Common myeloid progenitor, CD34-positive (primary cell): Measurements from ENCODE around the gene LIPG.

ENCODE experiments used
- CTCF ChIA-PET: fragments of 350-600 bp; sonication (Branson Sonifier 250); formaldehyde crosslinking; loops from one replicate; lab custom pipeline; 2021; ENCODE audit warnings: antibody characterized with exemption; lab: Charles Lee
- POLR2A ChIA-PET: fragments of 350-600 bp; sonication (Branson Sonifier 250); formaldehyde crosslinking; loops from one replicate; lab custom pipeline; 2021; ENCODE audit warnings: antibody characterized with exemption; lab: Charles Lee
- DNase-seq, 3 donors: peaks; one replicate each; pipeline versions ENCODE4 v3.0.0 to v3.0.0-alpha.2; 2013
- H3K27ac ChIP-seq, 2 experiments: 1 replicate in 1 of 2; 2 replicates in 1 of 2; pipeline ENCODE4 v1.7.0; 2013; ENCODE audit warnings: inconsistent platforms in 2 of 2, low read length in 2 of 2, mild to moderate bottlenecking in 2 of 2, low read depth in 1 of 2, moderate library complexity in 1 of 2; ENCODE audit not compliant: severe bottlenecking in 2 of 2, insufficient read depth in 1 of 2, poor library complexity in 1 of 2
- H3K27me3 ChIP-seq, 5 experiments: replicated peaks in 2 of 5; 1 replicate in 3 of 5; 2 replicates in 2 of 5; pipeline versions ENCODE4 v1.6.1 to v1.7.0; 2013; ENCODE audit warnings: low read length in 4 of 5, mild to moderate bottlenecking in 2 of 5, moderate library complexity in 2 of 5, inconsistent platforms in 1 of 5; ENCODE audit not compliant: insufficient read depth in 5 of 5, control insufficient read depth in 4 of 5
- H3K36me3 ChIP-seq, 4 experiments: 1 replicate in 2 of 4; 2 replicates in 2 of 4; pipeline versions ENCODE4 v1.6.1 to v1.7.0; 2013; ENCODE audit warnings: low read length in 3 of 4, control low read depth in 1 of 4, mild to moderate bottlenecking in 1 of 4; ENCODE audit not compliant: control insufficient read depth in 4 of 4, insufficient read depth in 4 of 4
- H3K4me1 ChIP-seq, 4 experiments: 1 replicate in 3 of 4; 2 replicates in 1 of 4; pipeline versions ENCODE4 v1.6.1 to v1.7.1; 2013; ENCODE audit warnings: low read length in 3 of 4, mild to moderate bottlenecking in 3 of 4, control low read depth in 1 of 4, inconsistent platforms in 1 of 4, moderate library complexity in 1 of 4; ENCODE audit not compliant: control insufficient read depth in 4 of 4, insufficient read depth in 4 of 4; ENCODE audit errors: control extremely low read depth in 1 of 4
- H3K4me3 ChIP-seq, 7 experiments: 1 replicate in 4 of 7; 2 replicates in 3 of 7; pipeline versions ENCODE4 v1.5.1 to v1.7.0; 2013; ENCODE audit warnings: mild to moderate bottlenecking in 7 of 7, low read length in 6 of 7, moderate library complexity in 6 of 7, inconsistent platforms in 2 of 7, low read depth in 2 of 7, control low read depth in 1 of 7; ENCODE audit not compliant: insufficient read depth in 4 of 7, control insufficient read depth in 1 of 7; ENCODE audit errors: extremely low read depth in 1 of 7
- H3K9me3 ChIP-seq, 5 experiments: 1 replicate in 4 of 5; 2 replicates in 1 of 5; pipeline versions ENCODE4 v1.6.1 to v1.7.1; 2013; ENCODE audit warnings: low read length in 4 of 5, mild to moderate bottlenecking in 2 of 5, inconsistent platforms in 1 of 5, low read depth in 1 of 5, moderate library complexity in 1 of 5; ENCODE audit not compliant: control insufficient read depth in 4 of 5, insufficient read depth in 2 of 5; ENCODE audit errors: control extremely low read depth in 1 of 5
- WGBS: methylation state at CpG from one replicate; pipeline ENCODE4 v1.1.5; 2013; ENCODE audit not compliant: insufficient coverage; 5-methylcytosine and 5-hydroxymethylcytosine counted together

Gene LIPG

DNA sequence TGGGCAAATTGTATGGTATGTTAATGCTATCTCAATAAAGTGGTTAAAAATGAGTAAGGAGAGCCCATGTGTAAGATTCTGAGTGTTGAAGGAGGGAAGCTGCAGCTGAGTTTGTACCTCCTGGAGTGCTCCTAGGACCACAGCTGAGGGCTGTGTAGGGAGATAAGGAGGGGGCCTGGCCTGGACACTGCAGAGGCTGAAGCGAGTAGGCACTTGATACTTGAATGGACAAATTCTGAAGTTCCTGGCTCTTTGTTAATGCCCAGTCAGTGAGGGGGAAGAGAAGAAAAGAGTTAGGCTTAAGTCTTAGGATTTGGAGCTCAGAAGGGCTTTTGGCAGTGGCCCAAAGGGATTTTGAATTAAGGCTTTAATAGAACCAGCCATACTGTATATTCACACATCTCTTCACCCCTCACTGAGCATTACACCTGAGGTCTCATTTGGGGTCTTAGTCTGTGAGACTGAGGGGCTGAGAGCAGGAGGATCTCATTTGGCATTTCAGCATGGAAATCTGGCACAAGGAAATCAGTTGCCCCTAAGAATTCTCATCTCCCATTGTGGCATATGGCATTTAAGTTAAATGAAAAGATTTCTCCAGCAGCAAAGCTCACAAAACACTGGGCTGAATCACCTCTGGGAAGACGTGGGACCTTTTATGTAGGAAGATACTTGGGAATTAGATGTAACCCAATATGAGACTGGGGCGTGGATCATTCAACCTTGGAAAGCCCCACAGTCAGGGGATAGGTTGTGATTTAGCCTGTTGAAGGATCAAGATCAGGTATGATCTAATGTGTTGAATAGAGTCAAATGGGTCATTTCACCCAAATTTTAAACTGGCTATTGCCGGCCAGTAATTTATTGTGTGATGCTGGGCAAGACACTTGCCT is 46.8 kb downstream of the LIPG start:
- Histone ChIP-seq H3K36me3 (no peaks in the 10 kb centered on the region), H3K4me3 (no peak overlapping the region), H3K27me3 (peaks cover 0 to 4% (median 0%) of the 10 kb centered on the region in 5 experiments), H3K9me3 (peaks cover 2 to 14% (median 5%) of the 10 kb centered on the region in 5 experiments), H3K27ac (no peak overlapping the region), H3K4me1 (no peaks in the 10 kb centered on the region)
- DNase-seq: no peak
- POLR2A ChIA-PET: interaction anchor here (0.6 kb wide), 1 partner anchor 111 kb away, joined by 3 read pairs; no protein-coding TSS in a partner anchor
- 92% methylated on average over 3 of the region's 4 CpGs for WGBS
- CTCF ChIA-PET: no interaction called here

DNA sequence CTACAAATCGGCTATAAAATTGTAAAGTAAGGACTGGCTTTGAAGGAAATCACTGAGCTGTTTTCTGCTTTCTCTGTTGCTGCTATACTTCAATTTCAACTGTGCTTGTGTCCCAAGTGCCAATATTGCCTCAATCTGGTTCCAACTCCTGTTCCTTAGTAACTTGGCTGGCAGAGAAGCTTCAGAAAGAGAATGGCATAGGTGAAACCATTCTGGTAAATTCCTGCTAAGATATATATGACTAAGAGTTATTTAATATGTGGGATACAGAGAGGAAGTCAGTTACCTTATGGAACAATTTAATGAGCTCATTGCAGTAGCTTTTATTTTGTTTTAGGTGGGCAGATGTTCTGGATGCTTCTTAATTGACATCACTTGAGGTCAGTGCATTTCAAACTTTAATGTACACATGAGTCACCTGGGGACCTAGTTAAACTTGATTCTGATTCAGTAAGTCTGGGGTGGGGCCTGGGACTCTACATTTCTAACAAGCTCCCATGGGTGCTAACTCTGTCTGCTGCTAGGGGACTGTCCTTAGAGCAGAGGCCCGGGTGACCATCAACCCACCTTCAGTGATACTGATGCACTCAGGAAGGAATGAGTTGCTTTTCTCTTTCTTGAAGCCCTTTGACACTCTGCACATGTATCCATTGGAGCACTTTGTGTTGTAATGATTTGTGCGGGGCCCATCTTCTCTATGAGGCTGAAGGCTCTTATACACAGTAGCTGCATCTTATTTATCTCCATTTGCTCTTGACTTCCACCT is 47.6 kb downstream of the LIPG start:
- H3K9me3 ChIP-seq: peaks cover 2 to 14% (median 5%) of the 10 kb centered on the region in 5 experiments
- DNase-seq: no peak
- no peaks in the 10 kb centered on the region for H3K36me3 ChIP-seq
- H3K27ac ChIP-seq: no peak overlapping the region
- WGBS: 100% methylated on average over 2 of the region's 3 CpGs
- H3K27me3 ChIP-seq: peaks cover 0 to 4% (median 0%) of the 10 kb centered on the region in 5 experiments
- H3K4me1 ChIP-seq: no peaks in the 10 kb centered on the region
- H3K4me3 ChIP-seq: no peak overlapping the region
- POLR2A ChIA-PET: interaction anchor here (0.6 kb wide), 1 partner anchor 111 kb away, joined by 3 read pairs; no protein-coding TSS in a partner anchor
- CTCF ChIA-PET: no interaction called here

DNA sequence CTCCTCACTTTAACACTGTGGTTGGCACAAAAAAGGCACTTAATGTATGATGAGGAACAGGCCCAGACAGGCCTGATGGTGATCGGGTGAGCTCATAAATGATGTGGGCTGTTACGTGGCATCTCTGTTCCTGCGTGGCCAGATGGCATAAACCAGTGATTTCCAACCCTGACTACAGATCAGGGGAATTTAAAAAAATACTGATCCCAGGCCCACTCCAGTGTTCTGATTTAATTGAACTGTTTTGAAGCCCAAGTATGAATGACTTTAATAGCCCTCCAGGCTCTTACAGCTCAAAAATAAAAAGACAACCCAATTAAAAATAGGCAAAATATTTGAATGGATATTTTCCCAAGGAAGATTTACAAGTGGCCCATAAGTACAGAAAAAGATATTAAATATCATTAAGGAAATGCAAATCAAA is 48.2 kb downstream of the LIPG start:
- POLR2A ChIA-PET: no interaction called here

DNA sequence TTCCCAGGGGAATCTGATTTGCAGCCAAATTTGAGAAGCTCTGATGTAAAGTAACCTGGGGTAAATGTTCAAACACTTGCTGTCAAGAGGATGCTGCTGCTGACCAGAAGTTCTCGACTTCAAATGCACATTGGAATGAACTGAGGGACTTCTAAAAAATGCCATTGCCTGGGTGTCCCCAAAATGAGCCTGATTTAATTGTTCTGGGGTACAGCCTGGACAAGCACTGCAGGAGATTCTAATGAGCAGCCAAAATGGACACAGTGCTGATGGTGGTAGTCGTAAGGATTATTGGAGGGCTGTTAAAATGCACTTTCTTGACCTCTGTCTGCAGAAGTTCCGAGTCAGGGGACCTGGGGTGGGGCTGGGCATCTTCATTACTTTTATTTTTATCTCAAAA is 49.5 kb downstream of the LIPG start:
- DNase-seq: no peak
- H3K9me3 ChIP-seq: no peaks in the 10 kb centered on the region
- H3K36me3 ChIP-seq: no peaks in the 10 kb centered on the region
- WGBS: 100% methylated on average over 3 of the region's 3 CpGs
- ChIA-PET POLR2A (no interaction called here), CTCF (no interaction called here)
- no peak overlapping the region for H3K27ac ChIP-seq
- H3K4me3 ChIP-seq: no peak overlapping the region
- H3K27me3 ChIP-seq: peaks cover 0 to 4% (median 0%) of the 10 kb centered on the region in 5 experiments
- no peaks in the 10 kb centered on the region for H3K4me1 ChIP-seq

More for the DNA sequence above, 48.2 kb downstream of the LIPG start:
- Histone ChIP-seq H3K27me3 (peaks cover 0 to 4% (median 0%) of the 10 kb centered on the region in 5 experiments), H3K36me3 (no peaks in the 10 kb centered on the region), H3K27ac (no peak overlapping the region), H3K4me3 (no peak overlapping the region), H3K4me1 (no peaks in the 10 kb centered on the region), H3K9me3 (peaks cover 2 to 10% (median 4%) of the 10 kb centered on the region in 5 experiments)
- CTCF ChIA-PET: no interaction called here
- 100% methylated on average over 3 of the region's 3 CpGs for WGBS
- DNase-seq: no peak

DNA sequence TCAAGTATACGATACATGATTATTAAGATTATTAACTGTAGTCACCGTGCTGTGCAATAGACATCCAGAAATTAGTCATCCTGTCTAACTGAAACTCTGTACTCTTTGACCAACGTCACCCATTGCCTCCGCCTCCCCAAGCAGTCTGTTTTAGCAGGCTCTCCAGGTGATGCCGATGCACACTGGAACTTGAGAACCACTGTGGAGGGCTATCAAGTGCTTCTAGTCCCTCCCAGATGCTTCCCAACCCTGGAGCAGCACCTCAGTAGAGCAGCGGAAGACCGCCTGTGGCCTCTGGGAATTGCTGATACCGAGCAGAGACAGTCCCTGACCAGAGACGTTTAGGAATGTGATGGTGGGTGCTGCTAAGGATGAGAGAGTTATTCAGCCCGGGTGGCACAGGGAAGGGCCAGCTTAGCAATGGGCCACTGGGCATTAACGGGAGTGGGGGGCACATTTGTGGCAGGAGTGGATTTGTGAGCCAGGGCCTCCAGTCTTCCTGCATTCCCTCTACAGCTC is 50.7 kb downstream of the LIPG start:
- Histone ChIP-seq H3K4me1 (no peaks in the 10 kb centered on the region), H3K27me3 (peaks cover 0 to 4% (median 0%) of the 10 kb centered on the region in 5 experiments), H3K27ac (no peak overlapping the region), H3K9me3 (no peaks in the 10 kb centered on the region), H3K36me3 (no peaks in the 10 kb centered on the region), H3K4me3 (no peak overlapping the region)
- CTCF ChIA-PET: no interaction called here
- POLR2A ChIA-PET: no interaction called here
- no peak for DNase-seq
- WGBS: 82% methylated on average over 9 of the region's 11 CpGs

DNA sequence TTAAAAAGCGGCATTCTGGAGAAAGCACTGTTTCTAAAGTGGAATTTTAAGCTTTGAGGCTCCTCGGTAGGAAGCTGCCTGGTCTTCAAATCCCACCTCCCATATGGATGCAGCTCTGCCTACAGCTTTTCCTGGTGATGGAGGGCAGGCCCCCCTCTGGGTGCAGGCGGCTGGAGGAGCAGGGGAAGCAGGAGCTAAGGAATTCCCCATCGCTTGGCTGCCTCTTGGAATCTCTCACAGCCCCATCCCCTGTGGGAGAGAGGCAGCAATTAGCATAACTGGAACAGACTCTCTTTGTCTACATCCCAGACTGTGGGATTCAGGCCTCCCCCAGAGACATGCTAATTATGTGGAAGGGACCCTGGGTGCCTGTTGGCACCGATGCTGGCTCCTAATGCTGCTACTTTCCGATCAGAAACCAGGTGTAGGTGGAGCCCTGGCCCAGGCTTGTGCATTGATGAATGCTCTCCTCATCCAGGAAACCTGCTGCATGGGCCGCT is 51.3 kb downstream of the LIPG start:
- ChIA-PET POLR2A (no interaction called here), CTCF (no interaction called here)
- 83% methylated on average over 6 of the region's 7 CpGs for WGBS
- Histone ChIP-seq H3K36me3 (no peaks in the 10 kb centered on the region), H3K27me3 (peaks cover 0 to 4% (median 0%) of the 10 kb centered on the region in 5 experiments), H3K4me3 (no peak overlapping the region), H3K4me1 (no peaks in the 10 kb centered on the region), H3K27ac (no peak overlapping the region), H3K9me3 (no peaks in the 10 kb centered on the region)
- no peak for DNase-seq
